ENCODE results near the gene C2orf76. TPM values are rescaled to one million over a fixed set of nuclear protein-coding genes. Genes with fewer than 3 reads are reported as not detected.

The C2orf76 gene
- total RNA-seq, 1 experiment from 2014 or later, result 5.7 TPM

- Histone ChIP-seq H2BK15ac (ENCODE audit: low read depth, low read length) (no peak overlapping the region), H3K79me2 (ENCODE audit: insufficient read depth, low read length) (no peaks in the 10 kb centered on the region), H2BK120ac (ENCODE audit: low read depth, low read length, poor library complexity, severe bottlenecking) (no peak overlapping the region), H2AFZ (ENCODE audit: low read length) (no peak overlapping the region), H2BK5ac (ENCODE audit: insufficient read length, low read length) (no peak overlapping the region), H3K27me3 (ENCODE audit: insufficient read depth, low read length) (no peaks in the 10 kb centered on the region), H4K91ac (ENCODE audit: insufficient read length, low read depth, low read length) (no peak overlapping the region), H3K56ac (ENCODE audit: insufficient read length, low read depth, low read length) (no peak overlapping the region), H3K4me2 (ENCODE audit: insufficient read depth, insufficient read length, low read length) (no peak overlapping the region), H3K4ac (ENCODE audit: low read depth, low read length) (no peak overlapping the region), H3K23ac (ENCODE audit: insufficient read length, low read depth, low read length) (no peak overlapping the region), H2AK5ac (ENCODE audit: insufficient read length, low read length) (no peak overlapping the region), H3K18ac (ENCODE audit: insufficient read length, low read depth, low read length) (no peak overlapping the region), H3K4me1 (ENCODE audit: insufficient read depth, low read length) (no peaks in the 10 kb centered on the region; the same call in 1 of the 2 replicates), H3K23me2 (ENCODE audit: insufficient read length, low read depth, low read length, poor library complexity, severe bottlenecking) (no peaks in the 10 kb centered on the region), H3T11ph (ENCODE audit: low read length) (no peak overlapping the region), H4K8ac (replicated peaks; ENCODE audit: insufficient read length, low read depth, low read length) (no peak overlapping the region), H3K9ac (ENCODE audit: extremely low read depth, insufficient read length, low read length) (no peak overlapping the region), H4K20me1 (ENCODE audit: control insufficient read depth, insufficient read depth, insufficient read length) (no peaks in the 10 kb centered on the region), H4K5ac (ENCODE audit: insufficient read length, low read depth, low read length) (no peak overlapping the region), H3K9me3 (ENCODE audit: control insufficient read depth, low read depth, low read length) (no peaks in the 10 kb centered on the region), H2BK12ac (ENCODE audit: insufficient read length, low read depth, low read length) (no peak overlapping the region), H3K14ac (ENCODE audit: insufficient read depth, low read length) (no peak overlapping the region), H2BK20ac (ENCODE audit: low read depth, low read length, poor library complexity, severe bottlenecking) (no peak overlapping the region), H3K27ac (ENCODE audit: insufficient read length, low read depth, low read length) (no peak overlapping the region), H3K79me1 (ENCODE audit: insufficient read depth, low read depth, low read length, poor library complexity, severe bottlenecking) (no peaks in the 10 kb centered on the region)
- H3K27me3 Mint-ChIP-seq (ENCODE audit: low read depth), result no peaks in the 10 kb centered on the region
- no peak for TF ChIP-seq CTCF (conservative IDR thresholded peaks at IDR 0.05)
- WGBS (ENCODE audit: extremely low coverage, insufficient read length, low lambda C conversion rate), result no CpG with 5 or more reads among the region's 17 CpGs
- no peaks in the 10 kb centered on the region for H3K9me3 Mint-ChIP-seq
- peak overlapping the region in 1 of 3 experiments; percentile 84; a peak in 1 of 7 replicates for H3K27ac Mint-ChIP-seq
- H3K36me3 Mint-ChIP-seq (ENCODE audit: insufficient read depth in 1 of 3, low read depth in 3 of 3), result peaks cover 0 to 11% (median 4%) of the 10 kb centered on the region in 3 experiments; a peak in 6 of 7 replicates
- H3K4me3 Mint-ChIP-seq, result no peak overlapping the region
- no peak for DNase-seq
- peaks cover 48 to 56% of the 10 kb centered on the region in 2 experiments for H3K4me1 Mint-ChIP-seq
These were observed 105.0 kb downstream of the C2orf76 start for GRCh38 chr2:119261493-119262225.

All from H9 (cell line).